OCI-LY3 (cell line): ENCODE measurements around the gene FANCG.

ENCODE experiments used
- H2AFZ ChIP-seq: fragments of 200-600, 300-600 bp; shearing (Covaris generic); 2 replicates; pipeline ENCODE4 v1.6.0; 2014; ENCODE audit warnings: antibody characterized with exemption, low read depth, low read length
- H3K27ac ChIP-seq: fragments of 200-600, 300-600 bp; sonication (generic); 2 replicates; pipeline ENCODE4 v1.5.1; 2014; ENCODE audit warnings: mild to moderate bottlenecking, low read length, moderate library complexity, mixed read lengths
- H3K27me3 ChIP-seq: fragments of 200-600, 300-600 bp; sonication (generic); 2 replicates; pipeline ENCODE4 v1.6.1; 2014; ENCODE audit warnings: low read depth, low read length, mixed read lengths
- H3K36me3 ChIP-seq: fragments of 200-600, 300-600 bp; sonication (generic); replicated peaks from 2 replicates; pipeline ENCODE3; 2014; ENCODE audit warnings: low read depth, low read length, mixed read lengths
- H3K4me1 ChIP-seq: fragments of 300-600, 200-600 bp; sonication (generic); 2 replicates; pipeline ENCODE4 v1.6.1; 2014; ENCODE audit warnings: low read length, mixed read lengths
- H3K4me2 ChIP-seq: fragments of 200-600, 300-600 bp; sonication (generic); 2 replicates; pipeline ENCODE4 v1.6.1; 2014; ENCODE audit warnings: low read length, mixed read lengths
- H3K4me3 ChIP-seq: fragments of 300-600, 200-600 bp; sonication (generic); 2 replicates; pipeline ENCODE4 v1.5.1; 2014; ENCODE audit warnings: antibody characterized with exemption, mild to moderate bottlenecking, low read length, moderate library complexity
- H3K79me2 ChIP-seq: fragments of 300-600, 200-600 bp; shearing (Covaris generic); 2 replicates; pipeline ENCODE4 v1.6.1; 2014; ENCODE audit warnings: mild to moderate bottlenecking, low read length, mixed read lengths
- H3K9ac ChIP-seq: fragments of 300-600, 200-600 bp; shearing (Covaris generic); 2 replicates; pipeline ENCODE4 v1.6.0; 2014; ENCODE audit warnings: mild to moderate bottlenecking, low read length, moderate library complexity
- H3K9me3 ChIP-seq: fragments of 200-600, 300-600 bp; shearing (Covaris generic); 2 replicates; pipeline ENCODE4 v1.6.1; 2014; ENCODE audit warnings: low read length, mixed read lengths; ENCODE audit not compliant: insufficient read depth
- H4K20me1 ChIP-seq: fragments of 200-600, 300-600 bp; sonication (generic); 2 replicates; pipeline ENCODE4 v1.6.1; 2016; ENCODE audit warnings: low read length, mixed read lengths; ENCODE audit not compliant: insufficient read depth
- CTCF ChIP-seq: fragments of 200-600, 300-600 bp; sonication (generic); IDR thresholded peaks from 2 replicates; pipeline ENCODE4 v1.5.1; 2014; ENCODE audit warnings: antibody characterized with exemption, low read length, low read depth
- EZH2phosphoT487 ChIP-seq: fragments of 200-600 bp; shearing (Covaris generic); IDR thresholded peaks from 2 replicates; pipeline ENCODE4 v1.6.1; 2018; ENCODE audit warnings: antibody characterized with exemption, mixed run types, low read depth

Gene FANCG

DNA sequence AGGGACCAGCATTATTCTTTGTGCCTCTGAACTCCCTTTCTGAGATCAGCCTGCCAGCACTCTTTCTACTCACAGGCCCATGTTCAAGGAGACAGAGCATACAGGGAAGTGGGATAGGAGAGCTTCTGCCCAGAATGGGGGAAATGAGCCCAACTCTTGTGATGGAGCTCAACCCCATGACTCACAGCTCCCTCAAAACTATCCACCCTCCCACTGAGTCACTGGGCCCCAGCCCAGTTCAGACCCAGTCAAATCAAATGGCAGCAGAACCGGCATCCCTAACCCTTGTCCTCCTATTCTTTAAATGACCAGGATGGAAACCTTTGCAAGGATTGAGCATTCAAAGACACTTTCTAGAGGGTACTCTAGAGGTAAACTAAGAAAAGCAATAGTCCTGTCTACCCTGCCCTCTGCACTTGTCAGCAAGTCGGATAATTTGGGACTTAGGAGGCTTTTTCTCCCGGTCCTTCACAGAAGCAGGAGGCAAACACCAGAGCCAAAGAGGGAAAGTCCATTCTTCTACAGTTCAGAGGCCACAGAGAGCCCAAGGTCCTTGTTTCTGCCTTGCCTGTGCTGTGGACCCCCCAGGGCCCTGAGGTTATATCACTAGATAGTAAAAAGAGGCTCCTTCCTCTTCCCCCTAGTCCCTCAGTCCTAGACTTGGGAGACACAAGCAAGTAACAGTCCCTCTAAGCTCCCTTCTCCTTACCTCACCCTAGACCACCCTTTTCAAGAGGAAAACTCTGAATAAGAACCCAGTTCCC lies 32.7 kb upstream of the FANCG start:
- H3K36me3 ChIP-seq = peaks cover 5% of the 10 kb centered on the region
- H3K27me3 ChIP-seq = no peaks in the 10 kb centered on the region
- peak overlapping the region; percentile 70 for H3K4me2 ChIP-seq
- 0 out of 2 replicates have a peak, but pooled peaks cover 5% of the 10 kb centered on the region for H4K20me1 ChIP-seq
- no peak overlapping the region; the same call in 1 of the 2 replicates for H3K27ac ChIP-seq
- peaks cover 17% of the 10 kb centered on the region for H3K79me2 ChIP-seq
- H3K9me3 ChIP-seq = no peaks in the 10 kb centered on the region
- H3K4me1 ChIP-seq = peaks cover 39% of the 10 kb centered on the region
- H3K9ac ChIP-seq = 0 out of 2 replicates have a peak overlapping the region, but pooled peaks have one; percentile 58
- peak overlapping the region; percentile 89 for H3K4me3 ChIP-seq
- no peak for TF ChIP-seq EZH2phosphoT487
- TF ChIP-seq CTCF = no peak
- no peak overlapping the region for H2AFZ ChIP-seq

- Histone ChIP-seq H3K4me3 (peak overlapping the region; percentile 89), H3K27ac (peak overlapping the region; percentile 12; the same call in 1 of the 2 replicates), H3K4me2 (peak overlapping the region; percentile 88), H2AFZ (no peak overlapping the region), H4K20me1 (0 out of 2 replicates have a peak, but pooled peaks cover 5% of the 10 kb centered on the region), H3K4me1 (peaks cover 30% of the 10 kb centered on the region), H3K9ac (peak overlapping the region; percentile 70), H3K36me3 (peaks cover 6% of the 10 kb centered on the region), H3K79me2 (peaks cover 17% of the 10 kb centered on the region), H3K27me3 (no peaks in the 10 kb centered on the region), H3K9me3 (no peaks in the 10 kb centered on the region)
- TF ChIP-seq EZH2phosphoT487 (no peak), CTCF (no peak)
Observed at GRCh38 chr9:35111001-35111933, 31.5 kb upstream of the FANCG start.

DNA sequence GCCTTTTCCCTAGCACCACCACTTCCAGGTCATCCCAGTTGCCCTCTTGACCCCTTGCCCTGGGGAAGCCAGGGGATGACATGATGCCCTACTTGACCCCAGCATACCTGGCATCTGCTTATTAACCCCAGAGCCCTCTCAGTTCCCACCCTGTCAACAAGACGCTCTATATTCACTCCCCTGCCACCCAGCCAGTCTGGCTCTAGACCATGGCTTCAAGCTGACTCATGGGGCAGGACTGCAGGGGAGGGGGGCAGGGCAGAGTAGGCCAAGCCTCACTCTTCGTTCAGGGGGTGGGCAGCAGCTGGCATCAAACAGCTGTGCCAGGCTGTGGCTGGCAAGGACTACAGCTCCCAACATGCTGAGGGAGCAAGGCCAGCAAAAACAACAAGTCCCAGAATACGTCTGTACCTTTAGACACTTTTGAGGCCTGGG lies 30.6 kb upstream of the FANCG start:
- Histone ChIP-seq H3K27me3 (no peaks in the 10 kb centered on the region), H3K27ac (no peak overlapping the region), H3K9ac (no peak overlapping the region), H3K79me2 (peaks cover 15% of the 10 kb centered on the region), H3K36me3 (peaks cover 6% of the 10 kb centered on the region), H3K4me1 (peaks cover 30% of the 10 kb centered on the region), H3K4me3 (no peak overlapping the region), H3K4me2 (peak overlapping the region; percentile 88), H4K20me1 (0 out of 2 replicates have a peak, but pooled peaks cover 5% of the 10 kb centered on the region), H2AFZ (no peak overlapping the region), H3K9me3 (no peaks in the 10 kb centered on the region)
- TF ChIP-seq CTCF (no peak), EZH2phosphoT487 (no peak)
